Measurements from ENCODE around the gene HCN4.

GRCh38 chr15:73318463-73319351 is 50.1 kb downstream of the HCN4 start:
- TF ChIP-seq CTCF (IDR thresholded peaks at IDR 0.05), result no peak
- no peak for TF ChIP-seq POLR2A (IDR thresholded peaks at IDR 0.05)
